ENCODE data around the gene MCM3AP. TPM values are rescaled to one million over a fixed set of nuclear protein-coding genes. Genes with fewer than 3 reads are reported as not detected.

The MCM3AP gene
- 10 to 100 TPM; 60.2 to 62.4 TPM for total RNA-seq
- long read RNA-seq, donor 1, full-length matches to known transcripts = 2 of 13 reads
- long read RNA-seq, donor 1, partial matches to known transcripts = 8 of 13 reads
- long read RNA-seq, donor 1, other reads (novel, unspliced or antisense) = 3 of 13 reads
- long read RNA-seq, donor 2, full-length matches to known transcripts = 4 of 29 reads
- long read RNA-seq, donor 2, partial matches to known transcripts = 21 of 29 reads
- long read RNA-seq, donor 2, other reads (novel, unspliced or antisense) = 4 of 29 reads

DNA sequence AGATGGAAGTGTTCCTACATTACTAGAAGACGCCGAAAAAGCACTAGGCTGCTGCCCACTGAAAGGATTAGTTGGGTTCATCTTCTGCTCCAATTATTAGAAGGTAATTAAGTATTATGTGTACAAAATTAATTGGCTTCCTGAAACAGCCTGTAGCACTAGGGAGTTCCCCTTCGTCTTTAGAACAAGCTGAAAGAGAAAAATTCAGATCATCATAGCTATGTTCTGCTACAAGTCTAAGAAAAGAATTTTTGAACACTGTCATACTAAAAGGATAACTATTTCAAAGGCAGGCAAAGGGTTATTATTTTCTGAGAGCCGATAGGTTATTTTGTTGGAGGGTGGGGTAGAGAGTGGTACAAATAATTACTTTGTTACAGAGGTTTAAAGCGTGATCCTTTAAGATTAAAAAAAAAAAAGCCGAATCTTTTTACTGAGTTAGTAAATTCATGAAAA lies at the start of gene MCM3AP:
TSS of gene MCM3AP (minus strand) at position 406 of the 456 bp plus-strand sequence. CDS start at position 81, 325 bp downstream.
- intact Hi-C loops (cut with DNase I) = loop anchor here (10.0 kb wide), 2 partner anchors 110 to 340 kb away; no protein-coding TSS in a partner anchor
- no peak for DNase-seq (ENCODE audit: low spot score)

- intact Hi-C loops (cut with DNase I) = no loop called here
- DNase-seq (ENCODE audit: low spot score) = no peak
Observed at GRCh38 chr21:46334351-46335140, 49.1 kb upstream of the MCM3AP start.

DNA sequence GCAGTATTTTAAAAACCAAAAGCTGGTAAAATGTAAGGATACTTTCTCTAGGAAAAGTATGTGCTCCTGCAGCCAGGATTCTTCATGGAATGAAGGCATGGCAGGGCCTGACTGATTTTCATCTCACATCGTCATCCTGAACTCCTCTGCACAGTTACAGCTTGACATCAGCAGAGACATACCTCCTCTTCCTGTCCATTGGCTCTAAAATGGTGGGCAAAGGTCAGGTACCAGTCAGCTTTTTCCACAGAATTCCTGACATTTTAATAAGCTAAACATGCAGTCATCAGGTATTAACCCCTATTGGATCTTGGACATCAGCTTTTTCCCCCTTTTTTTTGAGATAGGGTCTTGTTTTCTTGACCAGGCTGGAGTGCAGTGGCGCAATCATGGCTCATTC lies 44.4 kb upstream of the MCM3AP start:
- no peak for DNase-seq (ENCODE audit: low spot score)
- intact Hi-C loops (cut with DNase I) = no loop called here

DNA sequence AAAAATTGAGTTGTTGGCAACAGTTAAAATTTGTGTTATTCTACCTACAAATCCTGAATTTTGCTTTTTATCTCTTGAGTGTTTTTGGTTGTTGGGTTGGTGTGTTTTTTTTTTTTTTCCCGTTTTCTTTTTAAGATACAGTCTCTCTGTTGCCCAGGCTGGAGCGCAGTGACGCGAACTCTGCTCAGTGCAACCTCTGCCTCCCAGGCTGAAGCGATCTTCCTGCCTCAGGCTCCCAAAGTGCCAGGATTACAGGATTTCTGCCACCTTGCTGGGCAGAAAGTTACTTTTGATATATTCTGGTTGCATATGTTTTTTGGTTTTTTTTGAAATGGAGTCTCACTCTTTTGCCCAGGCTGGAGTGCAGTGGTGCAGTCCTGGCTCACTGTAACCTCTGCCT lies 42.7 kb upstream of the MCM3AP start:
- intact Hi-C loops (cut with DNase I) = no loop called here
- no peak for DNase-seq (ENCODE audit: low spot score)

GRCh38 chr21:46327711-46328110 lies 42.3 kb upstream of the MCM3AP start:
- DNase-seq (ENCODE audit: low spot score) = no peak
- intact Hi-C loops (cut with DNase I) = no loop called here

GRCh38 chr21:46326110-46326703 lies 40.8 kb upstream of the MCM3AP start:
- intact Hi-C loops (cut with DNase I) = no loop called here

DNA sequence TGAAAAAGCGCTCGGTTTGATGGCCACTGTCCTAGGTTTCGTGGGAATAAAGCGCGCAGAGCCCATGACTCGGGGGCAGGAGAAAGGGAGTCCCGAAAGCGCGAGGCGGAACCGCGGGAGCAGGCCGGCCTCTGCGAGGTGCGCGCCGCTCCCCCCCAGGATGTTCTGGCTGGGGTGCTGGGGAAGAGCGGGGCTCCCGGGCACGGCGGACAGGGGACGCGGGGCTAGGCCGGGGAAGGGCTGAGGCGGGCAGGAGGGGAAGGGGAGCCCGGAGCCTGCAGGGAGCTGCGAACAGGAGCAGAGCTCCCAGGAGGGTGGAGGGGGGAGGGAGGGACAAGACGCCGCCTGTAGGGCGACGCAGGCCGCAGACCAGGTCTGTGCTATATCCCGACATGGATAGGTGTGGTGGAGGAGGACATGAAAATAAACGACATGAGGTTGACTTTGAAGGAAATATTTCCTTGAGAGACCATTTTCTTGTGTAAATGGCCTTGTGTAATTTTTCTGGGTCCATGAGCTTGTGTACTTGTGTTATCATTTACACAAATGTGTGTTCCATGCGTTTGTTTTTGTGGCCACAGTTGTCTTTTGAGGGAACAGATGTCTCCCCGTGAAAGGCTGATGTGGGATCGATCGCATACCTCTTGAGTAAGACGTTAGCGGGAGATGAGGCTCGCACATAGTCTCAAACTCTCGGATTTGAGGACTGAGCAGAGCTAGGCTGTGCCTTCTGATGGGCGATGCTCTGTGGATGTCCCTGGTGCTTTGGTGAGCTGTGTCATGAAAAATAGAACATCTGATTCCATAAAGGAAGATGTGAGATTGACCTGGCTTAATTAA lies 39.9 kb upstream of the MCM3AP start:
- intact Hi-C loops (cut with DNase I) = no loop called here
- DNase-seq (ENCODE audit: low spot score) = no peak

More at GRCh38 chr21:46326110-46326703, 40.8 kb upstream of the MCM3AP start:
- DNase-seq (ENCODE audit: low spot score) = no peak

DNA sequence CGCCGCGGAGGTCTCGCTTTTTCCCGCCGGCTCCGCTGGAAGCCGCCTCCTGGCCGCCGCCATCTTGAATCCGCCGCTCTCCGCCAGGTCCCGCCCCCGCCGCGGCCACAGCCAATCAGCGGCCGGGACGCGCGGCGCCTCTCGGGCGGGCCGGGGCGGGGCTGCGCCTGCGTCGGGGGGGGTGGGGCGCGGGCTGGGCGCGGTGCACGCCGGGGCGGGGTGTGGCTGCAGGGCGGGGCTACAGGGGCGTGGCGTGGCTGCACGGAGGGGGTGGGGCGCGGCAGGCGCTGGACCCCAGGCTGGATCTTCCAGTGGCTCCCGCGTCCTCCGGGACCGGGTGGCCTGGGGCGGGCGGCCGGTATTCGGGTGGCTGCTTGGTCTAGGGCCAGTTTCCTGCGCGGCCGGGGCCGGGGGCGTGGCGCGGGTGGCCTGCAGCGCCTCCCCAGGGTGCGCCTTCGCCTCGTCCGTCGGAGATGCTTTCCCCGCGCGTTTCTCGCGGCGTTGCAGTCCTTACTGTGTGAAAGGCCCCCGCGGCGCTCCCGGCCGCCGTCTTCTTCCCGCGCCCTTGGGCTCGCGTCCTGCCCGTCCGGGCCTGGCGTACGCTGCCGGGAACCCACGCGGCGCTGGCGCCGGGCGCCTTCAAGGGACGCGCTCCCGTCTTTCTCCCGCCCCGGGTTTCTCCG lies 39.1 kb upstream of the MCM3AP start:
- intact Hi-C loops (cut with DNase I) = no loop called here
- peak; percentile 96 for DNase-seq (ENCODE audit: low spot score)

GRCh38 chr21:46323710-46324389 lies 38.4 kb upstream of the MCM3AP start, which contains the start of the genes C21orf58 and PCNT:
C21orf58 (minus strand) TSS chr21:46323870; CDS start chr21:46322738, 1,132 bp downstream.
PCNT (plus strand) TSS chr21:46324156; CDS start chr21:46324229, 73 bp downstream.
- intact Hi-C loops (cut with DNase I) = no loop called here
- peak; percentile 100 for DNase-seq (ENCODE audit: low spot score)

DNA sequence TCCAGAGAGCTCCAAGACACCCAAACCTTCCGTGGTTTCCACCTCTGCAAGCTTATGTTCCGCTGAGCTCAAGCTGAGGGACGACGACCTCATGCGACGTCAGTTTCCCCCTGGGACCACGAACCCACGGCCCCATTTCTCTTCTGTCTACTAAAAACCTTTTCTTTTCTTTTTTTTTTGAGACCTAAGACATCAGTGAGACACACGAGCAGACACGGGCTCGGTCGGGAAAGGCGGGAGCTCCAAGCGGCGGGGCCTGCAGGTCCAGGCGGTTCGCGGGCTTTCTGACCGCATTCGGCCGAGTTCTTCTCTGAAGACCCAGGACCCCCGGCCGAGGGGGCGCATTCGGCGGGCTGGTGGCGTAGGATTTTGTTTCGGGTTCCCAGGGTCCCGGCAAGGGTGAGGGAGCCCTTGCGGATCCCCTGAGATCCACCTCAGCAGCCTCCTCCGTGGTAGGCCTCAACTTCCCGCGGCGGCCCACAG lies 37.9 kb upstream of the MCM3AP start:
- DNase-seq (ENCODE audit: low spot score) = no peak
- intact Hi-C loops (cut with DNase I) = no loop called here

DNA sequence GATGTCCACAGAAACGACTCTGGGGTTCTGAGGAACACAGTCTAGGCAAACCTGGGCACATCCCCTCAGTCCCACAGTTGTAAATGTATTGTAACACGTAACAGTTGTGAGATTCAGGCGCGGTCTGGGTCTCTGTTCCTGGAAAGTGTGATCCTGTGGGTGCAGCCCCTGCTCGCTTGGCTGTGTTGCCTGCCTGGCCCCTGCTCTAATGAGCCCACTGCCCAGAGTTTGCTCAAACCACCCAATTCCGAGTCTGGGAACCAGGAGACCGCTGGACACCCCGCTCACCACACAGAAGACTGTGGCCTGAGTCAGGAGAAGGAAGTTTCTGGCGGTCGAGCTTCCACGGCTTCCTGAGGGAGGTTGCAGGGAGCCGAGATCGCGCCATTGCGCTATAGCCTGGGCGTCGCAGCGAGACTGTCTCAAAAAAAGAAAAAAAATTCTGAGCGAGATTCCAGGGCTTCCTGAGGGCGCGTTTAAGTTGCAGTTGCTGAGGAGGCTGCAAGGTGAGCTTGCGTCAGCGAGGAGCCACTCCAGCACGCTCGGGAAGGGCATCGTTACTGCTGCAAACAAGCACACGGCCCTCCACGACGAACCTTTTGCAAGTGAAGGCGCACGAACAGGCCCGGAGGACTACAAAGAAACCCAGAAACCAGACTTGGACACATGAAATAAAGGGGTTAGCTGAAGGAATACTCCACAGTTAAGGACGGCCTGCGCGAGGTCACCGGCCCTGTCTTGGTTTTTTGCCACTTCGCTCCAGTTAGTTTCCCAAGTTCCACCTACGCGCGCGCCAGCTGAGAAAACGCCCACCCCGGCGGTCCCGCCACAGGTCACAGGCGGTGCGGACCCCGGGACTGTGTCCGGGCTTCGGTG lies 37.2 kb upstream of the MCM3AP start:
- intact Hi-C loops (cut with DNase I) = no loop called here
- no peak for DNase-seq (ENCODE audit: low spot score)

DNA sequence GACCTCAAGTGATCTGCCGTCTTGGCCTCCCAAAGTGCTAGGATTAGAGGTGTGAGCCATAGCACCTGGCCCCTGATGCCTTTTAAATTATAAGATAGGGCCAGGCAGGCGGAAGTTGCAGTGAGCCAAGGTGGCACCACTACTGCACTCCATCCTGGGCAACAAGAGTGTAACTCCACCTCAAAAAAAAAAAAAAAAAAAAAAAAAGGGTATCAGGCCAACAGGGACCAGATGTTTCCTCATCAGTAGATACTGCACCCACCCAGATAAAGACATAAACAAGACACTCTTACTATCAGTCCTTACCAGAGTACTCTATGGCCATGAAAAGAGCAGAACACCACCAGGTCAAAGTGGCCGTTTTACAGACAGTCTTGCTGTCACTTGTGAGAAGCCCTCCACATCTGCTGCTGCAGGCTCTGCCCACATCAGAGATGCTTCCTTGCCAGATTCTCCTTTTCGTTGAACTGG lies 35.0 kb upstream of the MCM3AP start:
- intact Hi-C loops (cut with DNase I) = no loop called here

GRCh38 chr21:46319186-46319585 lies 33.8 kb upstream of the MCM3AP start:
- intact Hi-C loops (cut with DNase I) = no loop called here
- DNase-seq (ENCODE audit: low spot score) = no peak

More for the DNA sequence above, 35.0 kb upstream of the MCM3AP start:
- DNase-seq (ENCODE audit: low spot score) = no peak

- no peak for DNase-seq (ENCODE audit: low spot score)
- intact Hi-C loops (cut with DNase I) = no loop called here
Observed at GRCh38 chr21:46318464-46318845, 33.0 kb upstream of the MCM3AP start.

GRCh38 chr21:46317710-46318463 lies 32.5 kb upstream of the MCM3AP start:
- no peak for DNase-seq (ENCODE audit: low spot score)
- intact Hi-C loops (cut with DNase I) = no loop called here

- intact Hi-C loops (cut with DNase I) = no loop called here
- no peak for DNase-seq (ENCODE audit: low spot score)
Observed at GRCh38 chr21:46316708-46317324, 31.4 kb upstream of the MCM3AP start.

Data from posterior vena cava (tissue), 2 donors.